HG03442 (cell line): ENCODE measurements around the gene FAM118B.

Experiments used
- ATAC-seq: cut with Tn5 transposase; IDR thresholded peaks from one replicate; pipeline ENCODE4 v1.9.1; 2021; ENCODE audit warnings: mild to moderate bottlenecking, moderate library complexity; ENCODE audit not compliant: unreplicated experiment

Gene FAM118B

DNA sequence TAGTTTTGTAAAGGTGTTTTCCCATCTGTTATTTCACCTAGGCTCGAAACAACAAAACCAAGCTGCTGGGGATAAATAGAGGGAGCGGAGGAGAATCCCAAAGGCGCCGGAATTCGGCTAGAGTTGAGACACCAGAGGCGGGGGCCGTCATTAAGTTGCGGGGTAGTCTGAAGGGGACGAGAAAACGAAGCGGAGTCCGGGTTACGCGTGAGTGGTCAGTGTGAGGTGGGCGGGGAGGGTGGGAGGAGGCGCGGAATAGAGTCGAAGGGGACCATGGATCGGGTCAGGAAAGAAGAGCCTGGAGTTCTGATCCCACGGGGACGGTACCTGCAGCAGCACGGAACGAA is 56.8 kb downstream of the FAM118B start:
- ATAC-seq, result no peak

DNA sequence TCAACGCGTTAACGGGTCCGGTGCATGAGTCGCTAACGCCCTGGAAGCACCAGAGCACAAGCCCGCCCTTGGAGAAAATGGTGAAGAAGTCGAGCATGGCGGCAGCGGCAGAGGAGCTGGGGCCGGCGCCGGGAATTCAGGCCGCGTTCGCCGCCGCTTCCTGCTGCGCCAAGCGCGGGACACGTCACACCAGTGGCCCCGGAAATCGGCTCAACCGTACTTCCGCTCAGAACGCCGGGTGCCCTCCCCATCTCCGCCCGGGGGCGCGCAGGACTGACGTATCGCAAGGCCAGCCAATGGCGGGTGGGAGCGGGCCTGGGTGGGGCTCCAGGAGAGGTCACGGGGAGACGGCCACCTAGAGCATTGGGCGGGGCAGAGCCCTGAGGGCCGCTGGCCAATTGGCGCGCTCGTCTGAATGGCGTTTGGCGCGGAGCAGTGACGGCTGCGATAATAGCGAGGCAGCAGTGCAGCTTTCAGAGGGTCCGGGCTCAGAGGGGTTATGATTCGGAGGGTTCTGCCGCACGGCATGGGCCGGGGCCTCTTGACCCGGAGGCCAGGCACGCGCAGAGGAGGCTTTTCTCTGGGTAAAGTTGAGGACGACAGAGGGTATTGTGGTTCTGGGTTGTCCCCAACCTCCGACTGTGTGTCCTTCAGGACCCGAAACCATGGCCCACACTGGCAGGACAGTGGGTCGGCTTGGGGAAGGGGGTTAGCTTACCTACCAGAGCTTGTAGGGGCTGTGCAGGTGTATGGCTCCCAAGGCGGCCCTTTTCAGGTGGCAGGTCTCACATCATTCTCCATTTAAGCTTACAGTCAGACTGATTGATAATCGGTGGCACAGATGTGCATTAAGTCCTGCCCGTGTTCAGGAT is 57.4 kb downstream of the FAM118B start, which contains the start of the genes FOXRED1 and SRPRA:
TSS of gene FOXRED1 (plus strand) at position 447 of the 872 bp plus-strand sequence. CDS start at position 500, 53 bp downstream.
TSS of gene SRPRA (minus strand) at position 188 of the 872 bp plus-strand sequence. CDS start at position 97, 91 bp downstream.
- ATAC-seq, result peak; percentile 98

DNA sequence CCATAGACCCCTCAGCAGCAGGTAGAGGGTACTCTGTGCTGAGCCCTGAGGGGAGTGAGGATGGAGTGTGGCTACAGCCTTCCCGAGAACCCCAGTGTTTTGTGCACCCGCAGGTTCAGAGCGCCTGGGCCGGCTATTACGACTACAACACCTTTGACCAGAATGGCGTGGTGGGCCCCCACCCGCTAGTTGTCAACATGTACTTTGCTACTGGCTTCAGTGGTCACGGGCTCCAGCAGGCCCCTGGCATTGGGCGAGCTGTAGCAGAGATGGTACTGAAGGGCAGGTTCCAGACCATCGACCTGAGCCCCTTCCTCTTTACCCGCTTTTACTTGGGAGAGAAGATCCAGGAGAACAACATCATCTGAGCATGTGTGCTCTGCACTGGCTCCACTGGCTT is 65.7 kb downstream of the FAM118B start:
- ATAC-seq, result no peak

DNA sequence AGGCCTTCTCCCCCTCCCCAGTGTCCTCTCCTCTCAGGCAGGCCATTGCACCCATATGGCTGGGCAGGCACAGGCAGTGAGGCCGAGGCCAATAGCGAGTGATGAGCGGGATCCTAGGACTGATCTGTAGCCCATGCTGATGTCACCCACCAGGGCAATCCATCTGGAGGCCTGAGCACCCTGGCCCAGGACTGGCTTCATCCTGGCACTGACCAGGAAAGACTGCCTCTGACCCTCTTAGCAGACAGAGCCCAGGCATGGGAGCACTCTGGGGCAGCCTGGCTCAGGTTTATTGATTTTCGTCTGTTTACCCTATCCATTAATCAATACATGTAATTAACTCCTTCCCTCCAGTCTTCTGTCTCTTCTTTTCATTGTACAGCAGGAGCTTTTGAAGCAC is 66.2 kb downstream of the FAM118B start:
- no peak for ATAC-seq

DNA sequence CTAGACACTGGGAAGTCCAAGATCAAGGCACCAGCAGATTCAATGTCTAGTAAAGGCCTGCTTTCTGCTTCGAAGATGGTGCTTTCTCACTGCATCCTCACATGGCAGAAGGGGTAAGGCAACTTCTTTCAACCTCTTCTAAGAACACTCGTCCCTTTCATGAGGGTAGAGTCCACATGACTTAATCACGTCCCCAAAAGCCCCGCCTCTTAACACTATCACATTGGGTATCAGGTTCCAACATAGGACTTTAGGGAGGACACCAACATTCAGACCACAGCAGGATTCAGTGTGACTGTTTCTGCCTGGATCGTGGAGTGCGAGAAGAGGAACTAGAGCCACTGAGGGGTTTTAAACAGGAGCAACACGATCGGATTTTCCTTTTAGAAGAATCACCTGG is 67.6 kb downstream of the FAM118B start:
- ATAC-seq, result no peak

DNA sequence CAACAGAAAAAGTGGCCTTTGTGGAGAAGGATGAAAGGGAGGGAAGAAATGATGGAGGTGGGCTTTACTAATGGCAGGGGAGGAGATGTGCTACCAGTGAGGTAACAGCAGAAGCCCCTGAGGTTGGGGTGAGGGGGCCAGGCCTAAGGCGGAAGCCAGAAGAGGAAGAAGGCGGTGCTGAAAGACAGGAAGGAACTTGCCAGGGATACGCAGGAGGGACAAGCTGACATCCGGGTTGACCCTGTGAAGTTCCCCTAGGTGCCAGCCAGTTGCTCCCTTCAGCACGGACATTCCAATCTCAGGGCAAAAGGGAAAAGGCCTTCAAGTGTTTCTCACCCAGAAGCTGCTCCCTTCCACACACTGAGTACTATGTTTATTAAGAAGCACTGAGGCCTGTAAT is 69.0 kb downstream of the FAM118B start:
- ATAC-seq, result no peak

DNA sequence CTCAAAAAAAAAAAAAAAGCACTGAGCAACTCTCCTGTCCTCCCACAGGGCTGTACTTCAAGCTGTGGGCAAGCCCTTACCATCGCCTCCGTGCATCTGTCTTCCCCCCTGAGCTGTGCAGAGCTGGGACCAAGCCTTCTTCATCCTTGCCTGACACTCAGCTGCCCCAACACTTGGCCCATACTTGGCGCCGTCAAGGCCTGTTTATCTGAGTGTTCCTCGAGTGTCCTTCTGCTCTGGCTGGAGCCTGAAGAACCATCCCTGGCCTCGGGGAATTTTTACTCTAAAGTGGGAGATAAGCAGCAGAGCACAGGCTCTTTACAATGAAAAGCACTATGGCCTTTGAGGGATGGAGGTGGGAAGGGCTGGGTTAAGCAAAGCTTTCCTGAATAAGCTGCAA is 69.7 kb downstream of the FAM118B start:
- ATAC-seq, result no peak

DNA sequence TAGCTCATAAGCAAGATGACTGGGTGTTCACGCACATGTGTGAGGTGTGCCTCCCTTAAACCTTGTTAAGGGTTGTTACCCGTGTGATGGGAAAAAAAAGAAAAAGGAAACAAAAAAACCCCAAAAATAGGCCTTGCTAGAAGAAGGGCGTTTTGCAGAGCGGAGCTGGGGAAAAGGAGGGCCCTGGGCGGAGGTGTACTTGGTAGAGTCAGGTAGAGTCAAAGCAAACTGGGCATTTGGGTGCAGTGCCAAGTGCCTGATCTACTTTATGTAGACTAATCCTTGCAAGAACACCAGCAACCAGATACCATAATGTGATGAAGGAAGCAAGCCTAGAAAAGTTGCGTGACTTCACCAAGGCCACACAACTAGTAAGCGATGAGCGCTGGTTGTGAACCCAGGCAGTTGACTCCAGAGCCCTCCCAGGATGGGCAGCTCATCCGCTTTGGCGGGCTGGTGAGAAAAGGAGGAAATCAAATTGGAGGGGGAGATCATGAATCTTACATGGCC is 70.1 kb downstream of the FAM118B start:
- ATAC-seq, result no peak

DNA sequence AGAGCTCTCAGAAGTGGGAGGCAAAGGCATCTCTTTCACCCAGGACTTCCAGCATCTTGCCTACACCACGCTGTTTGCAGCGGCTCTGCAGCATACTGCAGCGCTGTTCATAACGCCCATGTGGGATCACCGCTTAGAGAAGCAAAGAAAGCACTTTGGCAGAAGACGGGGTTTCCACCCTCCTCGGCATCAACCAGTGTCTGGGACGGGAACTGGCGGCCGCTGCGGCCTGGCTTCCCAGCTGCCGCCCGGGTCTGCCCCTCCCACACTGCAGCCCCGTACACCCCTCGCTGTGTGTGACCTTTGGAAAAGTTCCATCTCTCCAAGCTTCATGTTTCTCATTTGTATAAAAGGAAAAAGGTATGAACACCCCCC is 70.8 kb downstream of the FAM118B start:
- ATAC-seq, result peak; percentile 15

DNA sequence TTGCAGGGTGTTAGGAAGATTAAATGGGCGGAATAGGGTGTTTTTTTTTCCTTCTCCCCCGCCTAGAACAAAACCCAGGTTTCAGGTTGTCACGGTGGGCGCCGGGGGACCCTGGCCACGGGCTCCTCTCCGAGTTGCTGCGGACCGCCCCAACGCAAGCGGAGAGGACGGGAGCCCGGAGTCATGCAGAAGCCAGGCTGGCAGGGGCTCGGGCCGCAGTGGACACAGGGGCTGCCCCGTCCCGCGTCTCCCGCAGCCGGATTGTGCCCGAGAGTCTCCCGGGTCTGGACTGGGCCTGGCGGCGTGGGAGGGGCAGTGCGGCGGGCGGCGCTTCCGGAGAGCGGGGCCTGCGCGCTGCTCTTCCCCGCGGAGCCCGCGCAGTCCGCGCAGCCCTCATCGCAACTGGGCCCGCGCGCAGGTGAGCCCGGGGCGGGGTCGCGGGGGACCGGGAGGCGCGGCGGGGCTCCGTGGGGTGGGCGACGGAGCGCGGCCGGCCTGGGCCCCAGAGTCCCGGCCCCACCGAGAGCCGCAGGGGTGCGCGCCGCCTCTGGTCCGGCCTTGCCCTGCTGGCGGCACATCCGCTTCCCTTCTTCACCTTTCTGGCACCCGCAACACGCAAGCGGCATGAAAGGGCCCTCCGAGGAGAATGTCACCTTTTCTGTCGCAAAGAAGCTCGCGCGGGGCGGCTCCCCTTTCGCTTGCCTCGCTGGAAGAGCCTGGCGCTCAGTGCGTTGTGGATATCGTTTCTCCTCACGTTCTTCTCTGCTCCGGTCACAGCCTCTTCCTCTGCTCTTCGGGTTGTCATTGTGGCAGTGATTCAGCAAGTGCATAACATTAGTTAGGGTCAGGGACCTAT is 71.4 kb downstream of the FAM118B start, which contains the start of gene TIRAP:
TSS of gene TIRAP (plus strand) at position 358 of the 856 bp plus-strand sequence. CDS start 7,802 bp downstream, outside the sequence.
- peak; percentile 46 for ATAC-seq

DNA sequence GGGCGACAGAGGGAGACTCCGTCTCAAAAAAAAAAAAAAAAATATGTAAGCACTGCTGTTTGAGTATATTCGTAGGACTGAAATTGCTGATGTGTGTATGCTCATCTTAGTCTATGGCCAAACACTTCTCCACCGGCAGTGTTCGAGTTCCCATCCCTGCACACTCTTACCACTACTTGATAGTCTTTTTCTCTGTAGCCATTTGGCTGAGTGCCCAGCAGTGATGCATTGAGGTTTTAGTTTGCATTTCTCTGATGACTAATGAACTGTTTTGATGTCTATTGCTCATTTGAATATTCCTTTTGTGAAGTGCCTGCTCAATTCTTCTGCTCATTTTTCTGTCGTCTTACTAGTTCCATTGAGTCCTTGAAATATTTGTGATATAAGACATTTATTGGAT is 73.2 kb downstream of the FAM118B start:
- peak; percentile 47 for ATAC-seq

DNA sequence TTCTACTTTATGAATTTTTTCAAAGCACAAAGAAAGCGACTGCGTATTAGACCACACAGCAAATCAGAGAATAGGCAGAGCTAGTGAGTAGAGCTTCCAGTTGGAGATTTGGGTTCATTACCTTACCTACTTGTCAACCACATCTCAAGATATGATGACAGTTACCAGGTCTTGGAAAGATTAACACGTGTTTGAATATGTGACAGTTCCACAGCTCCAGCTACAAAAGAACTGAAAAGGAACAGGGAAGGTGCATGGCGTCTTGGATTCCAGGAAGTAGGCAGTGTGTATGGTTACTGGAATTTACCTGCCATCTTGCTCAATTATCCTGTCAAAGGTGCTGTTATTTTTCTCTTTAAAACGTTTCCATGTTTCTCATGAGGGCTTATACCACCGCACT is 76.7 kb downstream of the FAM118B start:
- ATAC-seq, result no peak

DNA sequence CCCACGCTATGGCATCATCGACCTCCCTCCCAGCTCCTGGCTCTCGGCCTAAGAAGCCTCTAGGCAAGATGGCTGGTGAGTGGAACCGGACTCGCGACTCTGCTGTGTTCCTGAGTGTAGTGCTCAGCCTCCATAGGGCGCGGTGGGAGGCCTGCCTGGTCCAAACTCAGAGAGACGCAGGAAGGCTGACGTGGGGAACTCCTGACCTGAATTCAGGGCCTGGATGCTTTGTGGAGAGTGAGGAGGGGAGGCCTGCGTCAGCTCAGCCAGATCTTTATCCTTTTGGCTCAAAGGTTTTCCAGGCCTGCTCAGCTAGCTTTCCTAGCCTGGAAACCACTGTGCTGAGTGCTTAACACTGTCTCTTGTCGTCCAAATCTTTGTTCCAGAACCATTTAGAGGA is 79.3 kb downstream of the FAM118B start:
- ATAC-seq, result no peak

DNA sequence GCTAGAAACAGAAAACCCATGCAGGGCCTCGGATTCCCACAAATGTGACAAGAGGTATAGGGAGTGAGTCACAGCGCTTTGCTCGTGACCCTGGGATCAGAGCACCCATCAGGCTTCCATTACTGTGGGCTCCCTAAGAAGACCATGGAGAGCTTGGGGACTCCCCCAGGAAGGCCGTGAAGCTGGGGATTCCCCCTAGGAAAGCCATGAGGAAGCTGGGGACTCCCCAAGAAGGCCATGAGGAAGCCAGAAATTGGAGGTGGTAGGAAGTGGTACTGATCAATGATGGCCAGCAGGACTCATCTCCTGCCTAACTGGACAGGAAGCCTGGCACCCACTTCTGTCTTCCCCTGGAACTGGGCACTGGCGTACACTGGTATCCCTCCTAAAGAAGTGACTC is 82.1 kb downstream of the FAM118B start:
- ATAC-seq, result peak; percentile 71

DNA sequence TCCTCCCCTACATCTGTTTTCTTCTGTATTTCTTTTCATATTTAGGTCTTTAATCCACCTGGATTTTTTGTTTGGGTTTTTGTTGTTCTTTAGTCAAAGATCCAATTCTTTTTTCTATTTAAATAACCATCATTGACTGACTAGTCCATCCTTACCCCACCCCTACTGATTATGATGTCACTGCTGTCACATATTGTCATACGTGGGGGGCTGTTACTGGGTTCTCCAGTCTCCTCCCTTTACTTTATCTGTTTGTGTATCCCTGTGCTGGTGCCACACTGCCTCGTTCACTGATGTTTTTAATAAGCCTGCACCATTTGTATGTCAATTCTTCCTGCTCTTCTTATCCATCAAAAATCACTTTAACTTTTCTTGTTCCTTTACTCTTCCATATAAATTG is 85.4 kb downstream of the FAM118B start:
- ATAC-seq, result no peak

DNA sequence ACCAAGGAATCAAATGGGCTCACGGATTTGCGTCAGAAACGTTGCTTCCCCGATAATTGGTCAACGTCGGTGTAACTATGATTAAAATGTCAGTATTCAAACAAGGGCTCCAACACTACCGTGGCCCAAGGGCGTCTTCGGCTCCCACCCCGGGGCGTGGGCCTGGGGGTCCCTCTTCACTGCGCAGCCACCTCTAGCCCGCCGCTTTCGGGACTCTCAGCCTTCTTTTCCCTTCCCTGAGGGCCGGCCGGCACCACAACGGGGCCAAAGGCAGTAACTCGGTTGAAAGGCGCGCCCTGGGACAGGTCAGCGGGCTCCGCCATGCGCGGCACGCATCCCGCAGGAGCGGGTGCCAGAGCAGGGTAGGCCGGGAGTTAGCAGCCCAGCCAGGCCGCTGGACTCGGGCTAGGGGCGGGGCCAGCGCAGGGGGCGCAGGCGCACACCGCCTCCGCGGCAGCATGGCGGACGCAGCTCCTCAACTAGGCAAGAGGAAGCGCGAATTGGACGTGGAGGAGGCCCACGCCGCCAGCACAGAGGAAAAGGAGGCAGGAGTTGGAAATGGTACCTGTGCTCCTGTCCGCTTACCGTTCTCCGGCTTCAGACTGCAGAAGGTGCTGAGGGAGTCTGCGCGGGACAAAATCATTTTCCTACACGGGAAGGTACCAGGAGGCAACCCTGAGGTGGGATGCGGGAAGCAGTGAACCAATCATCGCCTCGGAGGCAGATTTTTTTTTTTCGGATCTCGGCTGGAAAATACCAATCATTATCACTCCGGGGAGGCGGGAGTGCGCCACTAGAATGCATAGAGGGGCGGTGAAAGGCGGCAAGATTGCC is 92.3 kb downstream of the FAM118B start, which contains the start of gene DCPS:
TSS of gene DCPS (plus strand) at position 438 of the 834 bp plus-strand sequence. CDS start at position 459, 21 bp downstream.
- peak; percentile 85 for ATAC-seq

DNA sequence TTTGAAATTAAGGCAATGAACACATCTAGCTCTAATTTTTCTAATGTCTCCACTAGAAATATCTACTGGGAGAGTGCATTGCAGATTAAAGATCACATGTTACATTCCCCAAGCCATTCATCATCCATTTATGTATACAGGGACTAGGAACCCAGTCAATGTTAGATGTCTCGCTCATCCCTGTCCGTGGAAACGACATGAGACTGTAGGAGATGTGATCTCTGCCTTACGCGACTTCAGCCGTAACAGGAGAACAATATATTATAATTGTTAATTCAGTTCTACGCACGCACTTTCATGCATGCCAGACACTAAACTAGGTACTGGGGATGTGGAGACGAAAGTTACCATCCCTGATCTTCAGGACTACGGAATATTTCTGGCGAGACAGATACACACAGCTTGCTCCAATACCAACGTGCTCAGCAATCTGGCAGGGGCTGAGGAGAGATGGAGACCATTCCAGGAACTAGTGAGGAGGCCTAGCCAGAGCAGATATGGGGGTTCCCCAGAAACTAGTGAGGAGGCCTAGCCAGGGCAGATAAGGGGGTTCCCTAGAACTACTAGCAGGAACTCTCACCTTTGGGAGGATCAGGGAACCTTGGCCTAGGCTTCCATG is 93.0 kb downstream of the FAM118B start:
- ATAC-seq, result no peak

DNA sequence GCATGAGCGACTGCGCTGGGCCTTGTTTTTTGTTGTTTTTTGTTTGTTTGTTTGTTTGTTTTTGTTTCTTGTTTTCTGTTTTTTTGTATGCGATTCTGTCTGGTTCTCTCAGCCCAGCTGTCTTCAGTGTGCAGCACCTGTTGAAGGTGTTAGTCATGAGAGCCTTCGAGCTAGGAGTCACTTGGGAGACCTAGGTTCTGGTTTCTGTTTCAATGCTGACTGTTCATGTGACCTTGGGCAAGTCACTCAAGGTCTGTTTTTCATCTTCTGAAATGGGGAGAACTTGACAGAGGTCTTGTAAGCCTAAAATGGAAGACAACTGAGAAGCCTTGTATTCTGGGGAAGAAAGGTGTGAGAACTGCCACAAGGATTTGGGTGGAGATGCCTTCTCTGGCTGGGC is 94.1 kb downstream of the FAM118B start:
- ATAC-seq, result peak; percentile 53

DNA sequence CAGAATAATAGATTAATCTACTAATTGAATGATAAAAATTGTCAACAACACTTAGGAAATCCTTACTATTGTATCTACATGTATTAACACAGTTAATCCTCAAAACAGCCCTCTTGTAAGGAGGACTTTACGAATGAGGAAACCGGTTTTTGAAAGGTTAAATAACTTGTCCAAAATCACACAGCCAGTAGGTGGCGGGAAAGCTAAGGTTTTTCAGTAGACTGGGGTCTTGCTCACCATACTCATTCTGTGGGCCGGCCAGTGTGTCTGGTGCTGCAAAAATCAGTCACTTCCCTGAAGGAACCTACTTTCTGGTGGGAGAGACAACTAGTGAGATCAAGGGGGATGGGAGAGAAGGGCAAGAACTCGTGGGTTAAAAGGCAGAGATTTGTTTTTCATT is 96.1 kb downstream of the FAM118B start:
- no peak for ATAC-seq

DNA sequence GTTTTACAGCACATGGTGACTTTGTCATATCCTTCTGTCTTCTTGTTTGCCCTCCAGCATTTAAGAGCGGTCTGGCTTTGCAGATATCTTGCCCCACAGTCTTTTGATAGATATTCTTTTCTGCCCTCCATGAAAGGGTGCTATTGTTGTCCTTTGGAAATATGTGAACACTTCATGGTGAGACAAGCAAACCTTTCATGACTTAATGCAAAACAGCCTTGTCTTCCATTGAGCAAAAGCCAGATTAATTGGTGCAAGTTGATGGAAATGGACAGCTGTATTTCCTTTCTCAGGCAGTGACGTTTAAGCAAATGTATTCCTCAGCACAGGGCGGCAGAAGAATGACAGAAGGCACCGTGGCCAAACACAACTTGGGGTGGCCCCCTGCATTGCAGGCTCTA is 96.7 kb downstream of the FAM118B start:
- no peak for ATAC-seq
